ENCODE results near the gene PRDX2. TPM values are rescaled to one million over a fixed set of nuclear protein-coding genes. Genes with fewer than 3 reads are reported as not detected.

PRDX2 gene
- polyA plus RNA-seq, 1 of the 3 experiments (the other 2 are of a cell fraction), result 341 TPM

DNA sequence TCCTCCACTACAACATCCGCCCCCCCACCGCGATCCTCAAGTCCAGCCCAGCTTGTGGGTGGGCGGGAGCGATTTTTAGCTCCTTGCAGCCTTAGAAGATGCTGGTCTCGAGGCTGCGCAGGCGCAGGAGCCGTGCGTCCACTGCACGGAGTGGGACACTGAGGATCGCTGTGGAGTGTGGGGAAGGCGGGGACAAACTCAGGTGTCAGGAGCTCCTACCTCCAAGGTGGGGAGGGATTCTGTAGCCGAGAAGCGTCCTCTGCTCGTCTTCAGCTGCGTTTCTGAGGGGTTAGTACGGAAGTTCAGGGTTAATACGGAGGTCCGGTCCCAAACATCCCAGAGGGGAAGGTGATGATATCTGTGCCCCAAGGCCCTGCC is 33.0 kb upstream of the PRDX2 start, which contains the start of gene RTBDN:
RTBDN (minus strand) TSS at position 14 of the 378 bp plus-strand sequence. CDS start 4,600 bp downstream, outside the sequence.
- no peaks in the 10 kb centered on the region for H3K36me3 ChIP-seq (replicated peaks in 1 of 2; ENCODE audit: control insufficient read depth in 1 of 2, insufficient read depth in 2 of 2, low read length in 1 of 2)
- H4K20me1 ChIP-seq (ENCODE audit: insufficient read depth), result no peaks in the 10 kb centered on the region
- H2AFZ ChIP-seq (ENCODE audit: low read depth), result peak within 1 kb of the TSS; percentile 76
- H3K27me3 ChIP-seq (ENCODE audit: insufficient read depth), result no peaks in the 10 kb centered on the region
- H3K9me2 ChIP-seq, result no peaks in the 10 kb centered on the region
- WGBS (ENCODE audit: low lambda C conversion rate), result 30% methylated on average over 18 of the region's 20 CpGs
- H3F3A ChIP-seq (replicated peaks; ENCODE audit: insufficient read depth), result peaks cover 27% of the 10 kb centered on the region
- no peak for DNase-seq
- no peaks in the 10 kb centered on the region for H3K9me3 ChIP-seq
- H3K4me2 ChIP-seq, result peak within 1 kb of the TSS; percentile 94
- peak within 1 kb of the TSS in 1 of 2 experiments; percentile 67; a peak in 2 of 4 replicates for H3K27ac ChIP-seq (ENCODE audit: low read depth in 2 of 2, low read length in 1 of 2)
- H3K79me2 ChIP-seq (ENCODE audit: insufficient read depth), result no peaks in the 10 kb centered on the region
- TF ChIP-seq NRF1 (IDR thresholded peaks at IDR 0.05; ENCODE audit: low read depth, low read length) (peak; percentile 39), GATA2 (CRISPR knock-in tag; IDR thresholded peaks at IDR 0.05) (no peak)
- H3K4me3 ChIP-seq (ENCODE audit: low read depth in 2 of 2, low read length in 1 of 2), result peak within 1 kb of the TSS; percentile 67 to 73
- ChIA-PET POLR2A (interaction anchor here (1.2 kb wide), 1 partner anchor 103 kb away, joined by 4 read pairs; the partner anchor contains the start of gene CALR), CTCF (interaction anchor here (0.8 to 1.5 kb wide), 6 partner anchors 28 to 131 kb away, joined by 3 to 4 read pairs (median 3); partner anchors contain the start of gene RNASEH2A)
- peaks cover 5 to 43% of the 10 kb centered on the region in 2 experiments; a peak in 2 of 4 replicates for H3K4me1 ChIP-seq (ENCODE audit: control insufficient read depth in 1 of 2, insufficient read depth in 2 of 2, low read depth in 1 of 2, low read length in 1 of 2)
- peak within 1 kb of the TSS; percentile 62 for H3K9ac ChIP-seq

GRCh38 chr19:12833738-12834565 is 32.4 kb upstream of the PRDX2 start:
- Histone ChIP-seq H3K4me1 (ENCODE audit: control insufficient read depth in 1 of 2, insufficient read depth in 2 of 2, low read depth in 1 of 2, low read length in 1 of 2) (peaks cover 5 to 37% of the 10 kb centered on the region in 2 experiments; a peak in 2 of 4 replicates), H3K9me2 (no peaks in the 10 kb centered on the region), H3K9me3 (no peaks in the 10 kb centered on the region), H3F3A (replicated peaks; ENCODE audit: insufficient read depth) (peaks cover 24% of the 10 kb centered on the region), H4K20me1 (ENCODE audit: insufficient read depth) (no peaks in the 10 kb centered on the region), H3K4me3 (ENCODE audit: low read depth in 2 of 2, low read length in 1 of 2) (peak overlapping the region; percentile 67 to 73), H3K27me3 (ENCODE audit: insufficient read depth) (no peaks in the 10 kb centered on the region), H3K79me2 (ENCODE audit: insufficient read depth) (no peaks in the 10 kb centered on the region), H3K27ac (ENCODE audit: low read depth in 2 of 2, low read length in 1 of 2) (peak overlapping the region in 1 of 2 experiments; percentile 67; a peak in 1 of 4 replicates), H2AFZ (ENCODE audit: low read depth) (peak overlapping the region; percentile 76), H3K4me2 (peak overlapping the region; percentile 94), H3K36me3 (replicated peaks in 1 of 2; ENCODE audit: control insufficient read depth in 1 of 2, insufficient read depth in 2 of 2, low read length in 1 of 2) (no peaks in the 10 kb centered on the region), H3K9ac (peak overlapping the region; percentile 62)
- 5% methylated on average over 37 of the region's 87 CpGs for whole genome bisulfite sequencing (ENCODE audit: low lambda C conversion rate)
- ChIA-PET CTCF (interaction anchor here (0.5 to 1.5 kb wide), 5 partner anchors 20 to 131 kb away, joined by 3 to 4 read pairs (median 3); partner anchors contain the start of gene RNASEH2A), POLR2A (interaction anchor here (1.2 kb wide), 1 partner anchor 104 kb away, joined by 4 read pairs; the partner anchor contains the start of gene CALR)
- TF ChIP-seq, protein P1, sequence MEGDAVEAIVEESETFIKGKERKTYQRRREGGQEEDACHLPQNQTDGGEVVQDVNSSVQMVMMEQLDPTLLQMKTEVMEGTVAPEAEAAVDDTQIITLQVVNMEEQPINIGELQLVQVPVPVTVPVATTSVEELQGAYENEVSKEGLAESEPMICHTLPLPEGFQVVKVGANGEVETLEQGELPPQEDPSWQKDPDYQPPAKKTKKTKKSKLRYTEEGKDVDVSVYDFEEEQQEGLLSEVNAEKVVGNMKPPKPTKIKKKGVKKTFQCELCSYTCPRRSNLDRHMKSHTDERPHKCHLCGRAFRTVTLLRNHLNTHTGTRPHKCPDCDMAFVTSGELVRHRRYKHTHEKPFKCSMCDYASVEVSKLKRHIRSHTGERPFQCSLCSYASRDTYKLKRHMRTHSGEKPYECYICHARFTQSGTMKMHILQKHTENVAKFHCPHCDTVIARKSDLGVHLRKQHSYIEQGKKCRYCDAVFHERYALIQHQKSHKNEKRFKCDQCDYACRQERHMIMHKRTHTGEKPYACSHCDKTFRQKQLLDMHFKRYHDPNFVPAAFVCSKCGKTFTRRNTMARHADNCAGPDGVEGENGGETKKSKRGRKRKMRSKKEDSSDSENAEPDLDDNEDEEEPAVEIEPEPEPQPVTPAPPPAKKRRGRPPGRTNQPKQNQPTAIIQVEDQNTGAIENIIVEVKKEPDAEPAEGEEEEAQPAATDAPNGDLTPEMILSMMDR (IDR thresholded peaks at IDR 0.05), result peak; percentile 12; the same call in 1 of the 2 replicates
- no peak for TF ChIP-seq RXRA (IDR thresholded peaks at IDR 0.05; ENCODE audit: borderline replicate concordance, low read depth)
- TF ChIP-seq MEF2A (IDR thresholded peaks at IDR 0.05; ENCODE audit: borderline replicate concordance, low read depth), result no peak
- DNase-seq, result peak; percentile 90

- Histone ChIP-seq H3K4me1 (ENCODE audit: control insufficient read depth in 1 of 2, insufficient read depth in 2 of 2, low read depth in 1 of 2, low read length in 1 of 2) (peaks cover 5 to 42% of the 10 kb centered on the region in 2 experiments; a peak in 2 of 4 replicates), H4K20me1 (ENCODE audit: insufficient read depth) (no peaks in the 10 kb centered on the region), H3K9ac (no peak overlapping the region), H3F3A (replicated peaks; ENCODE audit: insufficient read depth) (peaks cover 24% of the 10 kb centered on the region), H3K9me2 (no peaks in the 10 kb centered on the region), H3K27me3 (ENCODE audit: insufficient read depth) (no peaks in the 10 kb centered on the region), H3K9me3 (no peaks in the 10 kb centered on the region), H3K36me3 (replicated peaks in 1 of 2; ENCODE audit: control insufficient read depth in 1 of 2, insufficient read depth in 2 of 2, low read length in 1 of 2) (no peaks in the 10 kb centered on the region), H2AFZ (ENCODE audit: low read depth) (no peak overlapping the region), H3K27ac (ENCODE audit: low read depth in 2 of 2, low read length in 1 of 2) (peak overlapping the region in 1 of 2 experiments; percentile 29; a peak in 2 of 4 replicates), H3K4me3 (ENCODE audit: low read depth in 2 of 2, low read length in 1 of 2) (peak overlapping the region; percentile 28 to 42), H3K4me2 (peak overlapping the region; percentile 94; the same call in 1 of the 2 replicates), H3K79me2 (ENCODE audit: insufficient read depth) (no peaks in the 10 kb centered on the region)
- ChIA-PET POLR2A (no interaction called here), CTCF (interaction anchor here (0.5 to 0.9 kb wide), 2 partner anchors 20 to 104 kb away, joined by 3 read pairs; no protein-coding TSS in a partner anchor)
- DNase-seq, result peak; percentile 36
- WGBS (ENCODE audit: low lambda C conversion rate), result 0% methylated on average over 2 of the region's 5 CpGs
- no peak for TF ChIP-seq ELF1 (IDR thresholded peaks at IDR 0.05)
- no peak for TF ChIP-seq FOSL2 (IDR thresholded peaks at IDR 0.05; ENCODE audit: borderline replicate concordance, low read depth)
- TF ChIP-seq RAD21 (IDR thresholded peaks at IDR 0.05; ENCODE audit: low read length), result no peak
- TF ChIP-seq MXI1 (IDR thresholded peaks at IDR 0.05; ENCODE audit: low read depth, low read length), result no peak
- no peak for TF ChIP-seq GATA2 (CRISPR knock-in tag; IDR thresholded peaks at IDR 0.05)
- TF ChIP-seq EZH2phosphoT487 (IDR thresholded peaks at IDR 0.05; ENCODE audit: borderline replicate concordance, low read depth), result no peak
- TF ChIP-seq NFIC (IDR thresholded peaks at IDR 0.05; ENCODE audit: borderline replicate concordance), result no peak
- no peak for TF ChIP-seq GABPA (IDR thresholded peaks at IDR 0.05; ENCODE audit: low read depth)
- no peak for TF ChIP-seq RFX5 (IDR thresholded peaks at IDR 0.05; ENCODE audit: low read length)
- no peak for TF ChIP-seq PBX3 (IDR thresholded peaks at IDR 0.05)
- no peak for TF ChIP-seq EP300 (IDR thresholded peaks at IDR 0.05; ENCODE audit: borderline replicate concordance in 1 of 2, low read depth in 1 of 2, low read length in 1 of 2)
- TF ChIP-seq TAF1 (IDR thresholded peaks at IDR 0.05; ENCODE audit: borderline replicate concordance, low read depth, low read length), result no peak
- TF ChIP-seq POLR2AphosphoS5 (IDR thresholded peaks at IDR 0.05; ENCODE audit: low read depth, low read length), result no peak
- no peak for TF ChIP-seq TCF12 (IDR thresholded peaks at IDR 0.05)
- no peak for TF ChIP-seq RXRA (IDR thresholded peaks at IDR 0.05; ENCODE audit: borderline replicate concordance, low read depth)
Observed at GRCh38 chr19:12833418-12833737, 31.8 kb upstream of the PRDX2 start.
